ENCODE measurements around the gene DNAH14.
A peak's percentile ranks its signal among the peaks of the same experiment; 100 is the strongest.

The DNAH14 gene

GRCh38 chr1:225413708-225414375 is 484.4 kb downstream of the DNAH14 start:
- DNase-seq: no peak

GRCh38 chr1:225415307-225415706 is 485.8 kb downstream of the DNAH14 start:
- DNase-seq: no peak

GRCh38 chr1:225415967-225416745 is 486.7 kb downstream of the DNAH14 start:
- DNase-seq: no peak

GRCh38 chr1:225418059-225418458 is 488.6 kb downstream of the DNAH14 start:
- DNase-seq: no peak

GRCh38 chr1:225418598-225418997 is 489.1 kb downstream of the DNAH14 start:
- DNase-seq: no peak

- no peak for DNase-seq
These were observed 492.6 kb downstream of the DNAH14 start for GRCh38 chr1:225422031-225422605.

- no peak for DNase-seq
These were observed 493.5 kb downstream of the DNAH14 start for GRCh38 chr1:225422795-225423517.

GRCh38 chr1:225423518-225423855 is 494.0 kb downstream of the DNAH14 start:
- no peak for DNase-seq

- DNase-seq: no peak
These were observed 495.2 kb downstream of the DNAH14 start for GRCh38 chr1:225424562-225425200.

- no peak for DNase-seq
These were observed 495.8 kb downstream of the DNAH14 start for GRCh38 chr1:225425201-225425786.

GRCh38 chr1:225426395-225427234 is 497.1 kb downstream of the DNAH14 start:
- peak; percentile 28 for DNase-seq

GRCh38 chr1:225427235-225428067 is 498.0 kb downstream of the DNAH14 start, which contains the start of gene LBR:
LBR (minus strand) TSS chr1:225428038; CDS start chr1:225424075, 3,963 bp downstream.
- peak; percentile 51 for DNase-seq

- peak; percentile 89 for DNase-seq
These were observed 498.8 kb downstream of the DNAH14 start for GRCh38 chr1:225428068-225428880.

GRCh38 chr1:225428881-225429455 is 499.5 kb downstream of the DNAH14 start:
- no peak for DNase-seq

GRCh38 chr1:225430301-225430700 is 500.8 kb downstream of the DNAH14 start:
- no peak for DNase-seq

- DNase-seq: no peak
These were observed 501.8 kb downstream of the DNAH14 start for GRCh38 chr1:225431081-225431863.

- DNase-seq: no peak
These were observed 504.6 kb downstream of the DNAH14 start for GRCh38 chr1:225434046-225434445.

GRCh38 chr1:225435076-225435475 is 505.6 kb downstream of the DNAH14 start:
- no peak for DNase-seq

Measured in stimulated activated CD4-positive, alpha-beta T cell treated with anti-CD3 and anti-CD28 coated beads, Interleukin-4, amount 100 ng/mL, for 1 hour (primary cell).